SU-DHL-6 (cell line): Measurements from ENCODE around the gene SFT2D2.

Experiments used
- EZH2phosphoT487 ChIP-seq: fragments of 200-600 bp; sonication (generic), shearing (Covaris generic); conservative IDR thresholded peaks from 2 replicates; pipeline ENCODE4 v1.6.1; 2018; ENCODE audit warnings: mild to moderate bottlenecking, antibody characterized with exemption, low read length, moderate library complexity, mixed read lengths
- TF ChIP-seq, protein P1 (sequence below): fragments of 200-600 bp; sonication (generic); IDR thresholded peaks from one replicate; pipeline ENCODE4 v1.5.1; 2017; ENCODE audit warnings: antibody characterized with exemption, mild to moderate bottlenecking, low read length, moderate library complexity; ENCODE audit not compliant: insufficient read depth, poor library complexity, severe bottlenecking

GRCh38 chr1:168266644-168267186, 40.9 kb downstream of the SFT2D2 start:
- TF ChIP-seq, protein P1, sequence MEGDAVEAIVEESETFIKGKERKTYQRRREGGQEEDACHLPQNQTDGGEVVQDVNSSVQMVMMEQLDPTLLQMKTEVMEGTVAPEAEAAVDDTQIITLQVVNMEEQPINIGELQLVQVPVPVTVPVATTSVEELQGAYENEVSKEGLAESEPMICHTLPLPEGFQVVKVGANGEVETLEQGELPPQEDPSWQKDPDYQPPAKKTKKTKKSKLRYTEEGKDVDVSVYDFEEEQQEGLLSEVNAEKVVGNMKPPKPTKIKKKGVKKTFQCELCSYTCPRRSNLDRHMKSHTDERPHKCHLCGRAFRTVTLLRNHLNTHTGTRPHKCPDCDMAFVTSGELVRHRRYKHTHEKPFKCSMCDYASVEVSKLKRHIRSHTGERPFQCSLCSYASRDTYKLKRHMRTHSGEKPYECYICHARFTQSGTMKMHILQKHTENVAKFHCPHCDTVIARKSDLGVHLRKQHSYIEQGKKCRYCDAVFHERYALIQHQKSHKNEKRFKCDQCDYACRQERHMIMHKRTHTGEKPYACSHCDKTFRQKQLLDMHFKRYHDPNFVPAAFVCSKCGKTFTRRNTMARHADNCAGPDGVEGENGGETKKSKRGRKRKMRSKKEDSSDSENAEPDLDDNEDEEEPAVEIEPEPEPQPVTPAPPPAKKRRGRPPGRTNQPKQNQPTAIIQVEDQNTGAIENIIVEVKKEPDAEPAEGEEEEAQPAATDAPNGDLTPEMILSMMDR: no peak
- TF ChIP-seq EZH2phosphoT487: no peak
